Daoy (cell line): Measurements from ENCODE around the gene NAP1L4. TPM values are rescaled to one million over a fixed set of nuclear protein-coding genes. Genes with fewer than 3 reads are reported as not detected.

Source experiments
- DNase-seq: peaks from one replicate; pipeline ENCODE4 v3.0.0-alpha.2; 2015; ENCODE audit warnings: low read depth
- total RNA-seq: library from RNA; depleted of rRNA; stranded (reverse); fragments of >200 nt; shearing (Covaris generic); gene quantifications from 2 replicates; pipeline ENCODE4 v1.2.3, GENCODE V29; 2014

Gene NAP1L4
- total RNA-seq, 1 experiment from 2014 or later = 88.6 TPM

- no peak for DNase-seq
These were observed 2.2 kb upstream of the NAP1L4 start for GRCh38 chr11:2994336-2994730.

GRCh38 chr11:2992997-2993325, 832 bp upstream of the NAP1L4 start:
- DNase-seq = no peak

GRCh38 chr11:2991452-2992233, 486 bp downstream of the NAP1L4 start:
- DNase-seq = peak; percentile 26

GRCh38 chr11:2990617-2991451, 1.3 kb downstream of the NAP1L4 start:
- DNase-seq = peak; percentile 20

- DNase-seq = no peak
These were observed 2.6 kb downstream of the NAP1L4 start for GRCh38 chr11:2989551-2989950.

GRCh38 chr11:2989006-2989405, 3.1 kb downstream of the NAP1L4 start:
- DNase-seq = no peak

- DNase-seq = no peak
These were observed 4.0 kb downstream of the NAP1L4 start for GRCh38 chr11:2987881-2988861.

GRCh38 chr11:2983908-2984307, 8.2 kb downstream of the NAP1L4 start:
- no peak for DNase-seq

- no peak for DNase-seq
These were observed 9.9 kb downstream of the NAP1L4 start for GRCh38 chr11:2982214-2982613.

- no peak for DNase-seq
These were observed 11.0 kb downstream of the NAP1L4 start for GRCh38 chr11:2981130-2981529.

- DNase-seq = no peak
These were observed 11.8 kb downstream of the NAP1L4 start for GRCh38 chr11:2980168-2980840.

GRCh38 chr11:2977113-2977512, 15.0 kb downstream of the NAP1L4 start:
- DNase-seq = no peak

- DNase-seq = no peak
These were observed 15.7 kb downstream of the NAP1L4 start for GRCh38 chr11:2976294-2977063.

GRCh38 chr11:2975594-2975993, 16.5 kb downstream of the NAP1L4 start:
- DNase-seq = no peak

- no peak for DNase-seq
These were observed 17.9 kb downstream of the NAP1L4 start for GRCh38 chr11:2974272-2974671.

GRCh38 chr11:2968341-2968900, 23.7 kb downstream of the NAP1L4 start:
- no peak for DNase-seq

GRCh38 chr11:2964782-2965181, 27.3 kb downstream of the NAP1L4 start:
- no peak for DNase-seq

- no peak for DNase-seq
These were observed 28.4 kb downstream of the NAP1L4 start for GRCh38 chr11:2963761-2964160.

GRCh38 chr11:2963112-2963754, 28.9 kb downstream of the NAP1L4 start:
- no peak for DNase-seq

GRCh38 chr11:2961080-2961479, 31.0 kb downstream of the NAP1L4 start:
- DNase-seq = no peak
